ENCODE measurements around the gene SKIC8. TPM values are rescaled to one million over a fixed set of nuclear protein-coding genes. Genes with fewer than 3 reads are reported as not detected.

The SKIC8 gene
- total RNA-seq, 1 donor from 2014 or later = 43.6 TPM

GRCh38 chr15:78327466-78327865 is 28.1 kb upstream of the SKIC8 start:
- H3K27me3 Mint-ChIP-seq (ENCODE audit: low read depth, unreplicated experiment) = peaks cover 8% of the 10 kb centered on the region
- TF ChIP-seq EZH2 (IDR thresholded peaks at IDR 0.05; ENCODE audit: insufficient read depth, low read length) (no peak), CTCF (IDR thresholded peaks at IDR 0.05; ENCODE audit: insufficient read depth, low read depth, low read length) (no peak)
- peaks cover 5% of the 10 kb centered on the region for H3K4me1 Mint-ChIP-seq (ENCODE audit: low read depth, unreplicated experiment)
- DNase-seq (ENCODE audit: low read depth) (no peak), FAIRE-seq (no peak)
- H3K4me3 Mint-ChIP-seq (ENCODE audit: unreplicated experiment) = no peak overlapping the region
- no peaks in the 10 kb centered on the region for H3K9me3 ChIP-seq (ENCODE audit: insufficient read depth, low read depth, low read length)
- no peaks in the 10 kb centered on the region for H3K9me3 Mint-ChIP-seq (ENCODE audit: unreplicated experiment)
- peaks cover 11% of the 10 kb centered on the region for H3K4me1 ChIP-seq (ENCODE audit: insufficient read depth, low read length)
- no peaks in the 10 kb centered on the region for H3K27me3 ChIP-seq (ENCODE audit: insufficient read depth, low read length)
- H3K4me2 ChIP-seq (ENCODE audit: low read length) = no peak overlapping the region
- H3K9ac ChIP-seq (ENCODE audit: low read length) = no peak overlapping the region
- H4K20me1 ChIP-seq (ENCODE audit: insufficient read depth, low read length) = no peaks in the 10 kb centered on the region
- H3K27ac ChIP-seq (ENCODE audit: low read depth, low read length) = no peak overlapping the region
- no peaks in the 10 kb centered on the region for H3K36me3 ChIP-seq (ENCODE audit: insufficient read depth, low read length)
- H3K27ac Mint-ChIP-seq (ENCODE audit: unreplicated experiment) = no peak overlapping the region
- no peak overlapping the region for H3K4me3 ChIP-seq (ENCODE audit: insufficient read depth, low read depth, low read length)
- no peak overlapping the region for H2AFZ ChIP-seq (ENCODE audit: low read depth, low read length)
- H3K79me2 ChIP-seq (ENCODE audit: insufficient read depth, low read length) = no peaks in the 10 kb centered on the region
- H3K36me3 Mint-ChIP-seq (ENCODE audit: low read depth, unreplicated experiment) = no peaks in the 10 kb centered on the region

DNA sequence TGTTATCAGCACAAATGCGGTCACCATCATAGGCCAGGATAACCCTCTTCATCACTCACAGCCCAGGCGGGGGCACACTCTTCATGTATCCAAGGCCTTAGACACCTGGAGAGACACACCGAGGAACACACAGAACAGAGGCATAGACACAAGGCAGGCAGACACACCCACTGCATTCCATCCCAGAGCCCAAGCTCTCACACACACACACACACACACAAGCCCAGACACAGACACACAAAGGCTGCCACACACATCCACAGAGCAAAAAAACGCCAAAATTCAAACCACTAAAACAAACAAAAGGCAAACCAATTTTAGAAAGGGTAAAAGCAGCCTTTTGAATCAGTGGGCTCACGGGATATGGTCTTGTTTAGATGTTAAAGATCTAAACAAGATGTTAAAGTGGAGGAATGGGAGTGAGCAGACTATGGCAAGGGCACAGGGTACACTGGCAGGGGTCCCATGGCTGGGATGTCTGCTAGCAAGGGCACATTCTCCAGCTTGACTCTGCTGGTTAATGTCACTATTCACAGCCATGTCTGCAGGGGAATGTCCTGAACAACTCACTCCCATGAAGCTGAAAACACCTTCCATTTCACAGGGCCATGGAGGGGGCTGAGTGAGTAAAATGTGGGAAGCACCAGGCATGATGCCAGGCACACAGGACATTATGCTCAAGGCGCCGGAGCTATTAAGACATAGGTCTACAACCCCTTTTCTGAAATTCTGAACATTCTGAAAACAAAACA is 25.9 kb upstream of the SKIC8 start:
- Histone ChIP-seq H3K4me3 (ENCODE audit: insufficient read depth, low read depth, low read length) (no peak overlapping the region), H3K36me3 (ENCODE audit: insufficient read depth, low read length) (no peaks in the 10 kb centered on the region), H3K9ac (ENCODE audit: low read length) (no peak overlapping the region), H3K9me3 (ENCODE audit: insufficient read depth, low read depth, low read length) (no peaks in the 10 kb centered on the region), H3K27me3 (ENCODE audit: insufficient read depth, low read length) (no peaks in the 10 kb centered on the region), H3K4me1 (ENCODE audit: insufficient read depth, low read length) (peaks cover 17% of the 10 kb centered on the region), H3K79me2 (ENCODE audit: insufficient read depth, low read length) (no peaks in the 10 kb centered on the region), H4K20me1 (ENCODE audit: insufficient read depth, low read length) (no peaks in the 10 kb centered on the region), H2AFZ (ENCODE audit: low read depth, low read length) (peak overlapping the region; percentile 30), H3K4me2 (ENCODE audit: low read length) (peak overlapping the region; percentile 20), H3K27ac (ENCODE audit: low read depth, low read length) (no peak overlapping the region)
- H3K27ac Mint-ChIP-seq (ENCODE audit: unreplicated experiment) = no peak overlapping the region
- no peaks in the 10 kb centered on the region for H3K36me3 Mint-ChIP-seq (ENCODE audit: low read depth, unreplicated experiment)
- FAIRE-seq (no peak), DNase-seq (ENCODE audit: low read depth) (peak; percentile 60)
- peaks cover 8% of the 10 kb centered on the region for H3K4me1 Mint-ChIP-seq (ENCODE audit: low read depth, unreplicated experiment)
- H3K9me3 Mint-ChIP-seq (ENCODE audit: unreplicated experiment) = no peaks in the 10 kb centered on the region
- H3K27me3 Mint-ChIP-seq (ENCODE audit: low read depth, unreplicated experiment) = peaks cover 8% of the 10 kb centered on the region
- no peak overlapping the region for H3K4me3 Mint-ChIP-seq (ENCODE audit: unreplicated experiment)
- no peak for TF ChIP-seq EZH2 (IDR thresholded peaks at IDR 0.05; ENCODE audit: insufficient read depth, low read length)

DNA sequence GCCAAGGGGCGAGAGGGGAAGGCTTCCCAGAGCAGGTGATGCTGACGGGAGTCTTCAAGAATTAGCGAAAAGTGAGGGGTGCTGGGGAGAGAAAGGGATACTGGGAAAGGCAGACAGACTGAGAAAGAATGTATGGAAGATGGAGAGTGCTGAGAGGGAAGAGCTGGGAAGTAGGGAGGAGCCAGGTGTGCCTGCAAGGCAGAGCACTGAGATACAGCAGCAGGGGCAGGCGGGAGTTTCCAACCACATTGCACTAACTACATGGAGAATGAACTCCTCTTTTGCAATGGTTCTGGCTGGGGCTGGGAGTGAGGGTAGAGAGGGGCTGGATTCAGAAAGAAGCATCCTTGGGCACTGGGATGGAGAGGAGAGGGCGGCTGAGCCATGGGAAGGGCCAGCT is 24.7 kb upstream of the SKIC8 start:
- Mint-ChIP-seq H3K4me1 (ENCODE audit: low read depth, unreplicated experiment) (peaks cover 8% of the 10 kb centered on the region), H3K4me3 (ENCODE audit: unreplicated experiment) (no peak overlapping the region), H3K27ac (ENCODE audit: unreplicated experiment) (no peak overlapping the region), H3K36me3 (ENCODE audit: low read depth, unreplicated experiment) (no peaks in the 10 kb centered on the region), H3K9me3 (ENCODE audit: unreplicated experiment) (no peaks in the 10 kb centered on the region), H3K27me3 (ENCODE audit: low read depth, unreplicated experiment) (peaks cover 5% of the 10 kb centered on the region)
- Histone ChIP-seq H3K9me3 (ENCODE audit: insufficient read depth, low read depth, low read length) (no peaks in the 10 kb centered on the region), H3K4me3 (ENCODE audit: insufficient read depth, low read depth, low read length) (no peak overlapping the region), H3K4me2 (ENCODE audit: low read length) (no peak overlapping the region), H3K36me3 (ENCODE audit: insufficient read depth, low read length) (no peaks in the 10 kb centered on the region), H4K20me1 (ENCODE audit: insufficient read depth, low read length) (no peaks in the 10 kb centered on the region), H3K27me3 (ENCODE audit: insufficient read depth, low read length) (no peaks in the 10 kb centered on the region), H3K79me2 (ENCODE audit: insufficient read depth, low read length) (no peaks in the 10 kb centered on the region), H3K9ac (ENCODE audit: low read length) (no peak overlapping the region), H3K27ac (ENCODE audit: low read depth, low read length) (no peak overlapping the region), H3K4me1 (ENCODE audit: insufficient read depth, low read length) (peaks cover 17% of the 10 kb centered on the region), H2AFZ (ENCODE audit: low read depth, low read length) (no peak overlapping the region)
- TF ChIP-seq CTCF (IDR thresholded peaks at IDR 0.05; ENCODE audit: insufficient read depth, low read depth, low read length) = no peak
- TF ChIP-seq EZH2 (IDR thresholded peaks at IDR 0.05; ENCODE audit: insufficient read depth, low read length) = no peak
- no peak for DNase-seq (ENCODE audit: low read depth)
- FAIRE-seq = no peak

All from astrocyte (in vitro differentiated cells and primary cell).